PC-9 (cell line): Measurements from ENCODE around the gene ASIC1. TPM values are rescaled to one million over a fixed set of nuclear protein-coding genes. Genes with fewer than 3 reads are reported as not detected.

ENCODE experiments used
- BruUV-seq: library from RNA; stranded (reverse); fragments of 400-500 nt; replicated peaks from 2 replicates; lab custom pipeline; 2021; lab: Mats Ljungman, UMichigan
- CTCF ChIA-PET: fragments of 300-600 bp; sonication (Branson Sonifier 250); formaldehyde crosslinking; loops from one replicate; lab custom pipeline; 2022; ENCODE audit warnings: antibody characterized with exemption; lab: Charles Lee
- POLR2A ChIA-PET: fragments of 300-600 bp; sonication (Branson Sonifier 250); formaldehyde crosslinking; loops from one replicate; lab custom pipeline; 2022; ENCODE audit warnings: antibody characterized with exemption; ENCODE audit not compliant: unreplicated experiment; lab: Charles Lee
- DNase-seq, 2 experiments: peaks; one replicate each; pipeline versions ENCODE4 v3.0.0 to v3.0.0-alpha.2; 2015 to 2022; ENCODE audit warnings: mixed read lengths in 1 of 2
- H2AFZ ChIP-seq: fragments of 200-600 bp; sonication (generic); 2 replicates; pipeline ENCODE4 v1.8.1; 2017; ENCODE audit warnings: antibody characterized with exemption
- H3F3A ChIP-seq: fragments of 200-600 bp; sonication (generic); 2 replicates; pipeline ENCODE4 v1.8.1; 2017; ENCODE audit warnings: antibody characterized with exemption, mild to moderate bottlenecking, low read depth; ENCODE audit not compliant: insufficient read depth
- H3K27ac ChIP-seq: fragments of 200-600 bp; sonication (generic); 2 replicates; pipeline ENCODE4 v1.6.1; 2016; ENCODE audit warnings: mixed run types
- H3K27me3 ChIP-seq: fragments of 200-600 bp; sonication (generic); 2 replicates; pipeline ENCODE4 v1.6.1; 2016; ENCODE audit warnings: low read depth, mixed run types; ENCODE audit not compliant: insufficient read depth
- H3K36me3 ChIP-seq: fragments of 200-600 bp; sonication (generic); 2 replicates; pipeline ENCODE4 v1.6.1; 2016; ENCODE audit warnings: low read depth, mixed run types
- H3K4me1 ChIP-seq: fragments of 200-600 bp; sonication (generic); replicated peaks from 2 replicates; pipeline ENCODE4 v1.6.1; 2016; ENCODE audit warnings: mixed run types; ENCODE audit not compliant: insufficient read depth
- H3K4me2 ChIP-seq: fragments of 200-600 bp; sonication (generic); 2 replicates; pipeline ENCODE4 v1.6.1; 2017; ENCODE audit warnings: mixed run types
- H3K4me3 ChIP-seq: fragments of 200-600 bp; sonication (generic); 2 replicates; pipeline ENCODE4 v1.6.1; 2016; ENCODE audit warnings: mixed run types
- H3K79me2 ChIP-seq: fragments of 200-600 bp; sonication (generic); 2 replicates; pipeline ENCODE4 v1.6.1; 2017; ENCODE audit warnings: low read depth, mixed run types
- H3K9me2 ChIP-seq: fragments of 200-600 bp; sonication (generic); 2 replicates; pipeline ENCODE4 v1.8.1; 2017; ENCODE audit warnings: mild to moderate bottlenecking; ENCODE audit not compliant: insufficient read depth
- H3K9me3 ChIP-seq: fragments of 200-600 bp; sonication (generic); 2 replicates; pipeline ENCODE4 v1.8.1; 2016; ENCODE audit warnings: low read depth; ENCODE audit not compliant: insufficient read depth
- H4K20me1 ChIP-seq: fragments of 200-600 bp; sonication (generic); 2 replicates; pipeline ENCODE4 v1.8.1; 2017; ENCODE audit not compliant: insufficient read depth
- EZH2 ChIP-seq: fragments of 200-600 bp; sonication (generic); IDR thresholded peaks from 2 replicates; pipeline ENCODE4 v1.8.0; 2017; ENCODE audit warnings: antibody characterized with exemption, low read depth
- intact Hi-C: fragments of 100-400 bp; cut with micrococcal nuclease; formaldehyde crosslinking; loops from one replicate; pipeline ENCODE4 v1.10.0; 2022; ENCODE audit not compliant: unreplicated experiment
- total RNA-seq: library from RNA; stranded (reverse); gene quantifications from 2 replicates; pipeline ENCODE4 v1.2.3, GENCODE V29; 2021
- TF ChIP-seq, protein P1 (sequence below): fragments of 200-600 bp; sonication (generic); conservative IDR thresholded peaks from 2 replicates; pipeline ENCODE4 v1.6.1; 2017; ENCODE audit warnings: mixed run types, antibody characterized with exemption, mild to moderate bottlenecking, moderate library complexity

ASIC1 gene
- total RNA-seq, 1 experiment from 2014 or later: 3.5 TPM

DNA sequence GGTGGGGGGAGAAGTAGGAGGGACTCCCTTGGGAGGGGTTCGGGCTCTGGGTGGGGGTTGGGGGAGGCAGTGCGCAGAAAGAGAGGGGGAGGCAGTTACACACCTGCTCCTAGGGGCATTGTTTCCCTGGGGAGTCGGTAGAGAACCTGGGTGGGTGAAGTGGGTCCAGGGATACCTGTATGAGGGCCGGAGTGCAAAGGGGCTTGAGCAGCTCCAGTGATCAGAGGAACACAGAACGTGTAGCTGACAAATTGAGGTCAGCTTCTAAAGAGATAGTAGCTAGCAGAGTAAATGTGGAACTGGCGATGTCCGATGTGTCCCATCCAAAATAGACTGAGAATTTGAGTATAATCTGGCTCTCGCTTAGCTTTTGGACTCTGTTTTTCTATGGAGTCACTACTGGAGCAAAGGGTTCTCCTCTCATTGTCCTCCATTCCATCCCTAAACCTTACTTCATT lies 28.2 kb downstream of the ASIC1 start:
- ChIA-PET CTCF (interaction anchor here (0.6 to 2.5 kb wide), 3 partner anchors 25 to 311 kb away, joined by 6 to 21 read pairs (median 12); partner anchors contain the start of genes COX14 and FAM186A), POLR2A (interaction anchor here (0.5 kb wide), 1 partner anchor 1267 kb away, joined by 4 read pairs; no protein-coding TSS in a partner anchor)
- no peaks in the 10 kb centered on the region; the same call in 1 of the 2 replicates for H4K20me1 ChIP-seq
- intact Hi-C loops: loop anchor here (2.0 to 10.0 kb wide), 2 partner anchors 25 to 319 kb away; partner anchors contain the start of gene LARP4
- H3K9me2 ChIP-seq: no peaks in the 10 kb centered on the region
- DNase-seq: no peak
- peaks cover 13% of the 10 kb centered on the region for H3K36me3 ChIP-seq
- peaks cover 28% of the 10 kb centered on the region for H3F3A ChIP-seq
- peak overlapping the region; percentile 99 for H3K4me2 ChIP-seq
- TF ChIP-seq, protein P1, sequence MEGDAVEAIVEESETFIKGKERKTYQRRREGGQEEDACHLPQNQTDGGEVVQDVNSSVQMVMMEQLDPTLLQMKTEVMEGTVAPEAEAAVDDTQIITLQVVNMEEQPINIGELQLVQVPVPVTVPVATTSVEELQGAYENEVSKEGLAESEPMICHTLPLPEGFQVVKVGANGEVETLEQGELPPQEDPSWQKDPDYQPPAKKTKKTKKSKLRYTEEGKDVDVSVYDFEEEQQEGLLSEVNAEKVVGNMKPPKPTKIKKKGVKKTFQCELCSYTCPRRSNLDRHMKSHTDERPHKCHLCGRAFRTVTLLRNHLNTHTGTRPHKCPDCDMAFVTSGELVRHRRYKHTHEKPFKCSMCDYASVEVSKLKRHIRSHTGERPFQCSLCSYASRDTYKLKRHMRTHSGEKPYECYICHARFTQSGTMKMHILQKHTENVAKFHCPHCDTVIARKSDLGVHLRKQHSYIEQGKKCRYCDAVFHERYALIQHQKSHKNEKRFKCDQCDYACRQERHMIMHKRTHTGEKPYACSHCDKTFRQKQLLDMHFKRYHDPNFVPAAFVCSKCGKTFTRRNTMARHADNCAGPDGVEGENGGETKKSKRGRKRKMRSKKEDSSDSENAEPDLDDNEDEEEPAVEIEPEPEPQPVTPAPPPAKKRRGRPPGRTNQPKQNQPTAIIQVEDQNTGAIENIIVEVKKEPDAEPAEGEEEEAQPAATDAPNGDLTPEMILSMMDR: no peak
- no peak for TF ChIP-seq EZH2
- BruUV-seq: no TSS peak
- H3K27ac ChIP-seq: peak overlapping the region; percentile 69
- H3K4me1 ChIP-seq: peaks cover 32% of the 10 kb centered on the region
- H2AFZ ChIP-seq: no peak overlapping the region
- H3K9me3 ChIP-seq: no peaks in the 10 kb centered on the region
- H3K4me3 ChIP-seq: peak overlapping the region; percentile 99
- H3K79me2 ChIP-seq: peaks cover 12% of the 10 kb centered on the region
- no peaks in the 10 kb centered on the region for H3K27me3 ChIP-seq

DNA sequence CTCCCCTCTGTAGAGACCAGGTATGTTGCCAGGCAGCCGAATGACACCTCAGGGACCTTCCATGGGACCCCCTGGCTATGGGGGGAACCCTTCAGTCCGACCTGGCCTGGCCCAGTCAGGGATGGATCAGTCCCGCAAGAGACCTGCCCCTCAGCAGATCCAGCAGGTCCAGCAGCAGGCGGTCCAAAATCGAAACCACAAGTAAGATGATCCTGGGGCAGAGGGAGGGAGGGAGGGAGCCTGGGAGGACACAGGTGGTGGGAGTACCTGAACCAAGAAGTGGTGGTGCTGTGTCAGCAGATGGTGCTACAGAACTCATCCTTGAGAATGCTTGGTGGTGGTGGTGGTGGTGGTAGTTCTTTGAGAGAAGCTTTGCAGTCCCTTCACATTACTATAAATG lies 28.8 kb downstream of the ASIC1 start:
- no peak for DNase-seq
- intact Hi-C loops: loop anchor here (10.0 kb wide), 1 partner anchor 319 kb away; the partner anchor contains the start of gene LARP4

DNA sequence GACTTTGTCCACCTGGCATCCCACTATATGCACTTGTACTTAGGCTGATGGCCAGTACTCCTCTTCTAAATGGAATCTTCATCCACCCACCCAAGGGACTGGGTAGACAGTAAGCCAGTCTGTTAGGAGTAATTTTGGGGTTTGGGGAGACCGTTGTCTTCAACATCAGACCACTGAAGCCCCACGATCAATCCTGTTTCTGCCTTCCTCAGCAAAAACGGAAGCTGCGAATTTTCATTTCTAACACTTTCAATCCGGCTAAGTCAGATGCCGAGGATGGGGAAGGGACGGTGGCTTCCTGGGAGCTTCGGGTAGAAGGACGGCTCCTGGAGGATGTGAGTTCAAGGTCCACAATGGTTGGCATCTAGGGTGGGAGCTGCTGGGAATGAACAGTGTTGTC lies 29.8 kb downstream of the ASIC1 start:
- Histone ChIP-seq H3K9me3 (no peaks in the 10 kb centered on the region), H3K4me3 (no peak overlapping the region), H3F3A (peaks cover 28% of the 10 kb centered on the region), H3K4me2 (no peak overlapping the region), H3K4me1 (peaks cover 32% of the 10 kb centered on the region), H2AFZ (no peak overlapping the region), H3K9me2 (no peaks in the 10 kb centered on the region), H4K20me1 (no peaks in the 10 kb centered on the region; the same call in 1 of the 2 replicates), H3K79me2 (peaks cover 12% of the 10 kb centered on the region), H3K27me3 (no peaks in the 10 kb centered on the region), H3K36me3 (peaks cover 19% of the 10 kb centered on the region), H3K27ac (no peak overlapping the region)
- TF ChIP-seq EZH2: no peak
- TF ChIP-seq, protein P1: no peak
- CTCF ChIA-PET: interaction anchor here (0.6 to 1.7 kb wide), 3 partner anchors 17 to 996 kb away, joined by 3 to 5 read pairs (median 4); partner anchors contain the start of genes COX14 and GPD1
- no TSS peak for BruUV-seq
- POLR2A ChIA-PET: no interaction called here
- intact Hi-C loops: loop anchor here (10.0 kb wide), 1 partner anchor 318 kb away; the partner anchor contains the start of gene LARP4
- DNase-seq: no peak

More for the DNA sequence above, 28.8 kb downstream of the ASIC1 start:
- Histone ChIP-seq H3K4me2 (peak overlapping the region; percentile 99), H2AFZ (no peak overlapping the region), H3K36me3 (peaks cover 16% of the 10 kb centered on the region), H3F3A (peaks cover 28% of the 10 kb centered on the region), H3K9me3 (no peaks in the 10 kb centered on the region), H3K27ac (0 out of 2 replicates have a peak overlapping the region, but pooled peaks have one; percentile 7), H4K20me1 (no peaks in the 10 kb centered on the region; the same call in 1 of the 2 replicates), H3K27me3 (no peaks in the 10 kb centered on the region), H3K4me3 (peak overlapping the region; percentile 99; the same call in 1 of the 2 replicates), H3K4me1 (peaks cover 32% of the 10 kb centered on the region), H3K79me2 (peaks cover 12% of the 10 kb centered on the region), H3K9me2 (no peaks in the 10 kb centered on the region)
- POLR2A ChIA-PET: no interaction called here
- TF ChIP-seq EZH2: no peak
- TF ChIP-seq, protein P1: no peak
- CTCF ChIA-PET: interaction anchor here (2.5 kb wide), 1 partner anchor 25 kb away, joined by 21 read pairs; the partner anchor contains the start of gene COX14
- no TSS peak for BruUV-seq
